SHP77 (cell line): ENCODE data around the gene FRMD4A.
"Not testable (repeated sequence)": the region's sequence is repeated elsewhere in the genome, so short reads cannot be mapped to it uniquely, and the experiment has no call there.

Experiments
- DNase-seq, 2 experiments: peaks; one replicate each; lab custom pipeline; 2025; lab: John Stamatoyannopoulos, UW

The FRMD4A gene

GRCh38 chr10:14146025-14146424 is 184.7 kb downstream of the FRMD4A start:
- DNase-seq: no peak

DNA sequence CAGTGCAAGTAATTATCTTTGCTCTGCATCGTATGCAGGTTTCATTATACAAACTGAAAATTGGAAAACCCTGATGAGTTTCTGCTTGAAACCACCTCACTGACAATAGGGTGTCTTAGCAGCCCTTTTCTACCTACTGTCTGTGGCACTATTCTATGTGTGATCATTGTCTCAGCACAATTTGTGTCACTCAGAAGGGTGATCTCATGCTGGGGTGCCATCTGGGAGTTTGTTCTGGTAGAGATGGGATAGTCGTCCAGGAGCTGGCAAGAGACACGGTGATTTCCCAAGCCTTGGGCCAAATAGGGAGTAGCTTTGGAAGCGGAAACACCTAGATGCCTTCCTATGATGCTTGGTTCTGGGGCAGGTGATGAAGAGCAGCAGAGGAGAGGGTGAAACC is 186.3 kb downstream of the FRMD4A start:
- DNase-seq: no peak

- no peak for DNase-seq
Measured at GRCh38 chr10:14142606-14143250, 188.0 kb downstream of the FRMD4A start.

- DNase-seq: no peak
Measured at GRCh38 chr10:14141283-14141682, 189.4 kb downstream of the FRMD4A start.

DNA sequence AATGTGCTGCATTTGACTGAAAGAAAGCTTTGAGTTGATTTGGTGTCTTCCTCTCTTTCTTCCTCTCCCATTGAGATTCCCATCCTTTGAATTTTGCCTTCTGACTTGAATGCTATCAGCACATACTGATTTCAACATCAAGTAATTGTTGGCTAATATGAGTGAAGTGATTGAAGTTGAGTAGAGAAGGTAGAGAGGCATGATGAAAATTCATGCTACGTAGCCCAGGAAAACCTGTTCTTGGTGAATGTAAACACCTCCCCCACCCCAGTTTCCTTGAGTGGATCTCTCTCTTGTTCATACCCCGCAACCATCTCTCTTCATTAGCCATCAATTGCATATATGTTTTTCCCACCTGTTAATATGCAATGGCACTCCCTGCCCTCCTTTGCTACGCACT is 193.3 kb downstream of the FRMD4A start:
- no peak for DNase-seq

DNA sequence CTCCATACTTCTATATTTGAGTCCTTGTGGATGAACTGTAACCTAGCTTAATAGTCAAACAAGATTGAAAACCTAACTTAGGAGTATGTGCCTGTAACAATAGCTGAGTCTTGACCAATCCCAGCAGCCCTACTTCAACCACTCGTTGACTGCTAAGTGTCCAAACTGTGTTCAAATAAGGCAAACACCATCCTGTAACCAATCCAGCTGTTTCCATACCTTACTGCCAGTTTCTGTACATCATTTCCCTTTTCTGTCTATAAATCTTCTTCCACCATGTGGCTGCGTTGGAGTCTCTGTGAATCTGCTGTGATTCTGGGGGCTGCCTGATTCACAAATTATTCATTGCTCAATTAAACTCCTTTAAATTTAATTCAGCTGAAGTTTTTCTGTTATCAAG is 195.5 kb downstream of the FRMD4A start:
- not testable (repeated sequence) for DNase-seq

DNA sequence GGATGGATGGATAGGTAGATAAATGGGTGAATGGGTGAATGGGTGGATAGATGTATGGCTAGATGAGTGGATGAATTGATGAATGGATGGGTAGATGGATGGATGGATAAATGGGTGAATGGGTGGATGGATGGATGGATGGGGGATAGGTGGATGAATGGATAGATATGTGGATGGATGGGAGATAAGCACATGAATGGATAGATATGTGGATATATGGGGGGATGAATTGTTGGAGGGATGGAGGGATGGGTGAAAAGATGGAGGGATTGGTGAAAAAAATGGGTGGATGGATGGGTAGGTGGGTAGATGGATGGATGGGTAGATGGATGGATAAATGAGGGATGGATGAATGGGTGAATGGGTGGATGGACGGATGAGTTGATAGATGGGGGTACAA is 196.4 kb downstream of the FRMD4A start:
- no peak for DNase-seq

DNA sequence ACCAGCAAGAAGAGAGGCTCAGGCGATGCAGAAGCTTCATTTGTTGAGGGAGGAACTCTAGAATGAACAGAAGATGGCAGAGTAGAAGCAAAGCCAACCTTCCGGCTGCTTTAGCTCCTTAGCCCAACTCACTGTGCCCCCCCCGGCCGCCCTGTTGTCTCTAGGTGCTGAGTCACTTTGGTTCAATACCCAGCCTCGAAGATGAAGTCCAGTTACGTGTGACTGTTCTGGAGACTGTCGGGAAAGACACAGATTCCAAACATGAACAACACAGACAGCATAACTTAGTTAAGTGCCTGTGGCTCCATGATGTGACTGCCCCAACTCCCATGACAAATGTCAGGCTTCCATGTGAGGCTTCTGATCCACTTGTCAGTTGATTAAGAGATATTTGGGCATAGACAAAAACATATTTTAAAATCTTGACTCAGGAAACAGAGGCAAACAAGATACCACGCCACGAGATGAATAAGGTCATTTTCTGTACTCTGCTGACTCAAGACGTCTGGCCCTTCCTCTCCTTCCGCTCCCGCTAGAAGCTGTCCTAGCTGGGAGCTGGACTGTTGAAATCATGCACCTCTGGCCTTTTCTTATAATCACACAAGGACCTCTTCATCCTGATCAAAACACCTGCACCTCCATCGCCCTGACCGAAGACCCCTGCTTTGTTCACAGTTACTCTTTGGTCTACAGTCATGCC is 199.3 kb downstream of the FRMD4A start:
- no peak for DNase-seq

DNA sequence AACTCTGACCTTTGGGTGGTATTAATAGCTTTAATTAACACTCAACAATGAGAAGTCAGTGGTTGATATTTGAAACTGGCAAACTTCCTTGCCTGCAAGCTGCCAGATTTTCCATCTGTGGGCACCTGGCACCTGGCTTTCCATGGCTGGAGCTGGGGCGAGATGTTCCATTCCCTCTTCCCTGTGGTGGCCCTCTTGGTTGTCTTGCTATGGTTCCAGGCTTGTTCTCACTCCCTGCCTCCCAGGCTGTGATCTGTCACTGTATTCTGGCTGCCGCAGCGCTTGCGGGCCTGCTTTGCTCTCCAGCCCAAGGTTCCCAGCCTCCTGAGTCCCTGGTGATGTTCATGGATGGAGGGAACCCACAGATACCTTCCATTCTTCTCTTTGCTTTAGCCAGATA is 201.0 kb downstream of the FRMD4A start:
- no peak for DNase-seq

DNA sequence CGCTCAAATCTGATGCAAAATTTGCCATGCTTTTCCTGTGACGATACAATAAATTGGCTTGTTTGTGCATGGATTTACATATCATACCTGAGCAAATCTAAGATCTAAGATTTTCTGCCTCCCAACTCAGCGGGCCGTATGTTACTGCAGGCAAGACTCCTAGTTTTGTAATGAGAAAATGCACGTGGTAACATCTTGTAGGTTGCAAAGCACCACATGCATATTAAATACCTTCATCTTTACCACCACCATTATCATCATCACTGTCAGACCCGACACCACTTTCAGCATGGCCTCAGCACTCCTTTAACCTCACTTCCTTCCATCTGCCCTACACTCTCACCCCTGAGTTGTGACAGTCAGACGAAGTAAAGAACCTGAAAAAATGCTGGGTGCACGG is 202.2 kb downstream of the FRMD4A start:
- DNase-seq: no peak

- no peak for DNase-seq
Measured at GRCh38 chr10:14126697-14127440, 203.9 kb downstream of the FRMD4A start.

GRCh38 chr10:14125564-14125963 is 205.2 kb downstream of the FRMD4A start:
- DNase-seq: no peak

DNA sequence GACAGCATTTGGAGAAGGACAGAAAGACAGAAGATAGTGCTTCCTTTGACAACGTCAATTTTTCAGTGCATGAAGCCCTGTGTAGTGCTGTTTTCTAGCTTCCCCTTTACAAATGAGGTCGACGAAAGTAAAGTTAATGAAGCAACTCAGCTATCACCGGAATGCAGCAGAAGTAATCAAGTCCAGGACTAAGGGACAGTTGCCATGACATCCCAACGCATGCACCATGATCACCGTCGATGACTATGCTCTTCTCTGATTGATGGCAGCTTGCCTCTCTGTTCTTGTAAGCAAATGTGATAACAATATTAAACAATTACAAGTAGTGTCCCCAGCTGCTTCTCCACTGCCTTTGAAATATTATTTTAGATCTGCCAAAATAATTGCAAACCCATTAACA is 205.8 kb downstream of the FRMD4A start:
- DNase-seq: no peak

DNA sequence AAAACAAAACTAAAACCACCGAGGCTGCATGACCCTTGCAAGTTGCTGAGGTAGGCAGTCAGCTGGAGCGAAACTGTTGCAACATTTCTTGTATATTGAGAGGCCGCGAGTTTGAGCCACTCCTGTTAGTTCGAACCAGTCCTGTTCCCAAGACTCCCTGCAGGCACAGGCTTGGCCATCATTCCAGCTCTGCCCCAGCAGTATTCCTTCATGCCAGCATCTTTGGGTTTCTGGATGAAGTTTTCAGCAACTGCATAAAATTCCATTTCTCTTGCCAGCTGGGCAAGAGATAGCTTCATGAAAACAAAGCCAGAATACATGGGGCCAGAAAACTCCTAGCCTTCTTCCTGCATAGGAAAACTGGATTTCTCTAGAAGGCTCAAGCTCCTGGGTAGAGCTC is 207.6 kb downstream of the FRMD4A start:
- no peak for DNase-seq

DNA sequence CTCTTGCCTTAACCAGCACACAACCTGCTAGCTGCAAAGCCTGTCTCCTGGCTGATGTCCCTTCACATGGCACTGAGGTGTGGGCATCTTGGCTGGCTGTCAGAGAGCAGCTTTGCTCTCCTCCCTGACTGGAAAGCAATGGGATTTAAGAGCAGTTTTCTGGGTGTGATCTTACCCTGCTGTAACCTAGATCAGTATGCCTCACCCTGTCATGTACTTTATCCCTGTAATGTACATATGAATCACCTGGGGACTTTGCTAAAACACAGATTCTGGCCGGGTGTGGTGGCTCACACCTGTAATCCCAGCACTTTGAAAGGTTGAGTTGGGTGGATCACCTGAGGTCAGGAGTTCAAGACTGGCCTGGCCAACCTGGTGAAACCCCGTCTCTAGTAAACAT is 209.9 kb downstream of the FRMD4A start:
- no peak for DNase-seq

DNA sequence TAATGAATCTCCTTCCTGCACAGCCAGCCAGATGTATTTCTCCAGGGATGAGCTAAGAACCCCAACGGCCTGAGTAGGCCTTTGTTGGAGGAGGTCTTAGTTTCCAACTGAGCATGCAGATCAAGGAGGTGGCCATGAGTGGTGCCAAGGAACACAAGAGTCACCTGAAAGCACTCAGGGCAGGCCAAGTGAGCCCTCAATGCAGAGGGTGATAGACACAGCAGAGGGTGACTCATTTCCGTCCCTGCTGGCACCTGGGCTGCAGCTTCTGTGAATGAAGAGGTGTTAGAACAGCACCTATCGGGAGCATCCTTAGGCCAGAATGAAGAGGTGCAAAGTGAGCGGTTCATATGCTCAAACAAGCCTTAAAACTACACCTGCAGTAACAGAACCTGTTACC is 211.8 kb downstream of the FRMD4A start:
- DNase-seq: no peak

DNA sequence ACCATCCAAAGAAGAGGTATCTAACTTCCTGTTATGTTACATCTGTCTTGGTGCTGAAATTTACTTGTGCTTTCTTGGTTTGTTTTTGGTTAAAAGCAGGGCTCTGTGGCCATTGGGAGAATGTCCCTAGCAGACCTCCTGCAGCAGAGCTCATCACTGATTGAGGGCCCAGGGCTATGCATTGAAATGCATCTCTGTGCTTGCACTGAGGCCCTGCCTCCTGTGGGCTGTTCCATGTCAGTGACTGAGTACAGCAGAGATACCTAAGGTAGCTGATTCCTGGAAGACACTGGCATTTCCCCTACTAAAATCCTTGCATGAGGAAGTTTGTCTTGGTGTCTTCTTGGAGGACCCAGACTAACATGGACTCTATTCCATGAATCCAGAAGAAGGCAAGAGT is 213.9 kb downstream of the FRMD4A start:
- DNase-seq: no peak

DNA sequence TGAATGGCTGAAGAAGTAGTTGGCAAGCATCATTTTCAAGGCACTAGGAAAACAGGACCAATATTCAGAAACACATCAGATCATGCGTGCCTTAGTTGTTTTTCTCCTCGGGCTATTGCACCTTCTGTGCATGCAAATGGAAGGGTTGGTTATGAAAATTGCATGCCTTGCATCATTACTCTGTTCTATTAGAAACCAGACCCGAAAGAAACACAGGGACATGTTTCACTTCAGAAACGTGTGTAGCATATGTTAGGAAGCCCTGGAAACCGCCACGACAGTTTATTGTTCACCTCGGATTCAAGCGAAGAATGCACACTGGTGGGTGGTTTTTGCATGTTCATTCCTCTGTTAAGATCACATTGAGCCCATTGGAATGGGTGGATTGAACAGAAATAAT is 214.7 kb downstream of the FRMD4A start:
- no peak for DNase-seq

DNA sequence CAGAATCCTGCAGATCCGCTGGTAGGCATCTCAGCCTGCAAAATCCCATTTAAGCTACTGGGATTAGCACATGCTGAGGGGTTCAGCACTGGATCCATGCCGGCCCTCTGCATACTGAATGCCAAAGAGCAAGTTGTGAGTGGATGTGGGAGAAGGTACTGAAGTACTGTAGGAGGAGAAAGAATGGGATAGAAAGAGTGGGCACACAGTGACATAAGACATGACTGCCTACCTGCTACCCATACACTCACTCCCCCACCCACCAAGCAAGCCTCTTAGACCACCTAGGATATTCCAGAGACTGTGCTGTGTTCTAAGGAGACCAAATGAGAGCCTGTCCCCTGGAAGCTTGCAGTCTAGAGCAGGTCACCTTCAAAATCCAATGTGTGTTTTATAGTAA is 215.9 kb downstream of the FRMD4A start:
- no peak for DNase-seq

GRCh38 chr10:14112056-14112455 is 218.7 kb downstream of the FRMD4A start:
- no peak for DNase-seq

DNA sequence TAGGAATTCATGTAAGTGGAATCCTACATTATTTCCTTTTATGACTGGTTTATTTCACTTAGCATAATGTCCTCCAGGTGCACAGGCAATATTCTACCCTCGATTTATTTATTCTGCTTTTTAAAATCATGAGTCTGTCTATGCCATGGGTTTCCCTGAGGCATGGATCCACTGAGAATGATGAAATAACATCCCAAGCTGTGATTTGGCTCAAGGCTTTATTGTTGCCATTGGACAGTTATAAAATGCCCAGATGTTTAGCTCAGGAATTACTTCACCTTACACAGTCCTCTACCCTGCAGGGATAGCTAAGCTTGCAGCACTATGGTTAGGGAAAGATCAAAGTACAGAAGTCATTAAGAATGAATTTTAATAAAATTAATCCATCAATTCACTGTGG is 219.5 kb downstream of the FRMD4A start:
- no peak for DNase-seq

GRCh38 chr10:14106828-14107227 is 223.9 kb downstream of the FRMD4A start:
- no peak for DNase-seq

DNA sequence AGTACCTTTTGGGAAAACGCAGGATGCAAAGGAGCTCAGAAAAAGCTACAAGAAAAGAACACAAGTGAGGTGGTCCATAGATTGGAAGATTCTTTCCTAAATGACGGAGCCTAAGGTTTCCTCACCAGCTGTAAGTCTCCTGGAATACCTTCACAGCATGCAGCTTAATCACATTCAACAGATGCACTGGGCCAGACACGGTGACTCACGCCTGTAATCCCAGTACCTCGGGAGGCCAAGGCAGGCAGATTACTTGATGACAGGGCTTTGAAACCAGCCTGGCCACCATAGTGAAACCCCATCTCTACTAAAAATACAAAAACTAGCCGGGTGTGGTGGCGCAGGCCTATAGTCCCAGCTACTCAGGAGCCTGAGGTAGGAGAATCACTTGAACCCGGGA is 228.7 kb downstream of the FRMD4A start:
- no peak for DNase-seq
